Adrenal gland (tissue), 12 donors: ENCODE data around the gene ITPKB. TPM values are rescaled to one million over a fixed set of nuclear protein-coding genes. Genes with fewer than 3 reads are reported as not detected.

Experiments
- DNase-seq, 7 donors: peaks; one replicate each; pipeline ENCODE4 v3.0.0-alpha.2; 2019 to 2020
- H3K27ac ChIP-seq, 5 donors: fragments of 200-600 bp; sonication (generic) in 4 of 5; 1 replicate in 3 of 5; 2 replicates in 2 of 5; pipeline versions ENCODE4 v1.5.1 to v1.8.0; 2016 to 2020; ENCODE audit warnings: mild to moderate bottlenecking in 1 of 5
- H3K27me3 ChIP-seq: fragments of 200-600 bp; 2 replicates; pipeline ENCODE4 v1.8.0; 2021
- H3K36me3 ChIP-seq, 2 donors: fragments of 200-600 bp; replicated peaks in 1 of 2; 1 replicate in 1 of 2; 2 replicates in 1 of 2; pipeline versions ENCODE4 v1.5.1 to v1.8.0; 2018 to 2022
- H3K4me1 ChIP-seq, 2 donors: fragments of 200-600 bp; replicated peaks in 1 of 2; 1 replicate in 1 of 2; 2 replicates in 1 of 2; pipeline versions ENCODE4 v1.5.1 to v1.8.0; 2018 to 2021
- H3K4me3 ChIP-seq, 4 donors: fragments of 200-600 bp; sonication (generic) in 3 of 4; one replicate each; pipeline ENCODE4 v1.5.1; 2016 to 2018
- H3K9me3 ChIP-seq, 3 donors: fragments of 200-600 bp; sonication (generic) in 1 of 3; replicated peaks in 1 of 3; 1 replicate in 2 of 3; 2 replicates in 1 of 3; pipeline versions ENCODE4 v1.5.1 to v1.8.0; 2016 to 2021
- POLR2A ChIP-seq, 2 donors: fragments of 450-650 bp; IDR thresholded peaks; one replicate each; pipeline ENCODE4 v1.6.1; 2017; ENCODE audit warnings: antibody characterized with exemption in 2 of 2, mild to moderate bottlenecking in 2 of 2, moderate library complexity in 1 of 2
- WGBS, 4 donors: extraction: QIAGEN DNeasy Blood & Tissue Kit in 2 of 4; methylation state at CpG; one replicate each; pipeline versions ENCODE4 v1.1.5 to v1.1.7; 2013 to 2017; 5-methylcytosine and 5-hydroxymethylcytosine counted together
- intact Hi-C, 2 donors: fragments of 100-400 bp; cut with DNase I; formaldehyde crosslinking; loops; one replicate each; pipeline versions ENCODE4 v1.14.1 to v1.15.0; 2022 to 2023
- polyA plus RNA-seq, 3 donors: library from polyadenylated mRNA; stranded (reverse); fragments of 200-250 nt in 2 of 3; fragments of 350-450 nt in 1 of 3; fragmentation: Illumina TruSeq in 1 of 3; extraction: RNeasy Lipid Tissue Mini Kit (QIAGEN cat#74804) in 1 of 3; gene quantifications; one replicate each; pipeline ENCODE4 v1.2.3, GENCODE V29; 2013 to 2014
- total RNA-seq, 9 donors: library from RNA; depleted of rRNA in 4 of 9; stranded (reverse); fragments of >200 nt in 4 of 9; fragments of 120-200 nt in 1 of 9; fragmentation: NEBNext Ultra II Directional in 1 of 9; extraction: Animal tissue kit (Norgen Biotek cat#: 25700) in 1 of 9; gene quantifications; one replicate each; pipeline versions ENCODE4 v1.1.0 to v1.2.4, GENCODE V29; 2013 to 2023
- TF ChIP-seq, protein P1 (sequence below), 6 experiments: fragments of 450-650 bp in 4 of 6; fragments of 200-600 bp in 2 of 6; sonication (generic) in 1 of 6; IDR thresholded peaks; 1 replicate in 5 of 6; 2 replicates in 1 of 6; pipeline versions ENCODE4 v1.5.1 to v1.8.0; 2016 to 2021; ENCODE audit warnings: antibody characterized with exemption in 6 of 6, mild to moderate bottlenecking in 2 of 6, moderate library complexity in 1 of 6
- donor health status: healthy with polysubstance abuse.
- donor health status: Bipolar disorder and iron deficiency.
- donor health status: DM: yes; HTN: yes; CAD: no.
- donor health status: DM: no; HTN: no; CAD: no.
- donor health status: DM: no; HTN: no; CAD: no.
- donor health status: DM: yes; HTN: yes; CAD: no.

The ITPKB gene
- total and polyA plus RNA-seq, 12 donors, result 2.3 to 22.7 (median 13.0) TPM

DNA sequence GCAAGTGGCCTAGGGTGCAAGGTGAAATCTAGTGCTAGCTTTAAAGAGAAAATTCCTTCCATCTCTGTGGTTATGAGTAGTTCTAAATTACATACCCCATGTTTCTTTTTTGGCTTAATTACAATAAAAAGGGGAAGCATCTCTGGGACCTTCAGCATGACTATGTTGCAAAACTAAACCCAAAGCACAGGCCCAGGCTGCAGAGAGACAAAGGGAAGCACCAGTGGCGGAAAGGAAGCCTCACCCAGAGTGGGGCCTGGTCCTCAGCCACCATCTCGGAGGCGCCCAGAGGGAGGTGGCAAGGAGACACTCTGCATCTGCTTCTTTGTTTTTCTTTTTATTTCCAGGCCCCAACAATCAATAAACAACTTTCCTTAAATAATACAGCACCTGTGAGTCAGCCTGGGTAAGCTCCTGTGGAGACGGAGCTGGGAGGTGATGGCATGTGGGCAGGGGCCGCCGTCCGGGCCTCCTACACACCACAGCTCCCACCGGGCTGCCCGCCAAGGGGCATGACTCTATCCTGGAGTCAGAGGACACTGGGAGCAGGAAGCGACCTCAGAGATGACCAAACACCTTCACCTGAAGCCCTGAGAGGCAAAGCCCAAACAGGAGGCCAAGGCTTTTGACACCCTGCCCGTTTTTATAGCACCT, 21.7 kb downstream of the ITPKB start:
- intact Hi-C loops, result no loop called here
- Histone ChIP-seq H3K4me1 (peaks cover 0 to 4% of the 10 kb centered on the region in 2 donors), H3K27ac (peak overlapping the region in 2 of 5 donors; percentile 38 to 44), H3K4me3 (no peak overlapping the region), H3K36me3 (no peaks in the 10 kb centered on the region), H3K27me3 (no peaks in the 10 kb centered on the region), H3K9me3 (no peaks in the 10 kb centered on the region)
- DNase-seq, result peak in 2 of 7 donors; percentile 34 to 41
- TF ChIP-seq POLR2A (IDR thresholded peaks at IDR 0.05), result no peak
- TF ChIP-seq, protein P1, sequence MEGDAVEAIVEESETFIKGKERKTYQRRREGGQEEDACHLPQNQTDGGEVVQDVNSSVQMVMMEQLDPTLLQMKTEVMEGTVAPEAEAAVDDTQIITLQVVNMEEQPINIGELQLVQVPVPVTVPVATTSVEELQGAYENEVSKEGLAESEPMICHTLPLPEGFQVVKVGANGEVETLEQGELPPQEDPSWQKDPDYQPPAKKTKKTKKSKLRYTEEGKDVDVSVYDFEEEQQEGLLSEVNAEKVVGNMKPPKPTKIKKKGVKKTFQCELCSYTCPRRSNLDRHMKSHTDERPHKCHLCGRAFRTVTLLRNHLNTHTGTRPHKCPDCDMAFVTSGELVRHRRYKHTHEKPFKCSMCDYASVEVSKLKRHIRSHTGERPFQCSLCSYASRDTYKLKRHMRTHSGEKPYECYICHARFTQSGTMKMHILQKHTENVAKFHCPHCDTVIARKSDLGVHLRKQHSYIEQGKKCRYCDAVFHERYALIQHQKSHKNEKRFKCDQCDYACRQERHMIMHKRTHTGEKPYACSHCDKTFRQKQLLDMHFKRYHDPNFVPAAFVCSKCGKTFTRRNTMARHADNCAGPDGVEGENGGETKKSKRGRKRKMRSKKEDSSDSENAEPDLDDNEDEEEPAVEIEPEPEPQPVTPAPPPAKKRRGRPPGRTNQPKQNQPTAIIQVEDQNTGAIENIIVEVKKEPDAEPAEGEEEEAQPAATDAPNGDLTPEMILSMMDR (IDR thresholded peaks at IDR 0.05), result no peak
- WGBS, 4 donors, result 67 to 80% (median 71%) methylated on average over 10 to 11 of the region's 11 CpGs

DNA sequence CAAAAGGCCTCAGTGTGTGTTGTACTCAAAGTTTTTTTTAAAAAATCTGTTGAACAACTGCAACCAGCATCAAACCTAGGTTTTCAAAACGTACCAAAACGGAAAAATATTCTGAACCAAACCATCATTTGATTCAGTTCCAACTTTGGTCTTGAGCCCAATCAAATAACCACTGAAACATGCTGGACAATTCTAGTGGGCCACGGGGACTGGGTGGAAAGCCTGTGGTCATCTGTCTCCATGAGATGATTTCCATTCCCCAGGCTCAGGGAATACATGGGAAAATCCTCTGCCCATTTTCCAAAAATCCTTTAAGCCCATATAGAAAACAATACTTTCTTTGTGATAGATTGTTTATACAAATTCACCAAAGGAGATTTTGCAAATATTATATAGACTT, 22.5 kb downstream of the ITPKB start:
- H3K4me3 ChIP-seq, result no peak overlapping the region
- no peak for TF ChIP-seq POLR2A (IDR thresholded peaks at IDR 0.05)
- TF ChIP-seq, protein P1 (IDR thresholded peaks at IDR 0.05), result no peak
- no peak for DNase-seq
- intact Hi-C loops, result no loop called here
- no peaks in the 10 kb centered on the region for H3K36me3 ChIP-seq
- 84 to 91% (median 87%) methylated on average over 3 of the region's 3 CpGs for WGBS, 4 donors
- H3K27me3 ChIP-seq, result no peaks in the 10 kb centered on the region
- H3K4me1 ChIP-seq, result peaks cover 0 to 4% of the 10 kb centered on the region in 2 donors
- H3K9me3 ChIP-seq, result no peaks in the 10 kb centered on the region
- H3K27ac ChIP-seq, result no peak overlapping the region

DNA sequence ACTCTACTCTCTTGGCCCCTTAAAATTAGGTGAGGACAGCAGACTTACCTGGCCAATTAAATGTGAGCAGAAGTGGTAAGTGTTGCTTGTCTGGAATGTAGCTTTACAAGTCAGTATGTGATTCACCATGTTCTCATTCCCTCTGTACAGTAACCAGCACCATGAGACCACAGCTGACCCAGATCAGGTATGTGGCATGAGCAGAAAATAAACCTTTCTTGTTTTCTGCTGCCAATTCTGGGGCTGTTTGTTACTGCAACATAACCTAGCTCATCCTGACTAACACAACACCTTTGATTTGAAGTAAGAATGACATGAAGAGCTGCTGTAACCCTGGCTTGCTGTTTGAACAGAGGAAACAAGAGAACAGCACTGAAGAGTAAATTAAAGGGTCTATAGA, 24.9 kb downstream of the ITPKB start:
- Histone ChIP-seq H3K9me3 (no peaks in the 10 kb centered on the region), H3K4me3 (no peak overlapping the region), H3K27me3 (no peaks in the 10 kb centered on the region), H3K4me1 (peaks cover 0 to 9% of the 10 kb centered on the region in 2 donors), H3K36me3 (no peaks in the 10 kb centered on the region), H3K27ac (no peak overlapping the region)
- no peak for DNase-seq
- intact Hi-C loops, result no loop called here
- no peak for TF ChIP-seq POLR2A (IDR thresholded peaks at IDR 0.05)
- TF ChIP-seq, protein P1 (IDR thresholded peaks at IDR 0.05), result no peak

DNA sequence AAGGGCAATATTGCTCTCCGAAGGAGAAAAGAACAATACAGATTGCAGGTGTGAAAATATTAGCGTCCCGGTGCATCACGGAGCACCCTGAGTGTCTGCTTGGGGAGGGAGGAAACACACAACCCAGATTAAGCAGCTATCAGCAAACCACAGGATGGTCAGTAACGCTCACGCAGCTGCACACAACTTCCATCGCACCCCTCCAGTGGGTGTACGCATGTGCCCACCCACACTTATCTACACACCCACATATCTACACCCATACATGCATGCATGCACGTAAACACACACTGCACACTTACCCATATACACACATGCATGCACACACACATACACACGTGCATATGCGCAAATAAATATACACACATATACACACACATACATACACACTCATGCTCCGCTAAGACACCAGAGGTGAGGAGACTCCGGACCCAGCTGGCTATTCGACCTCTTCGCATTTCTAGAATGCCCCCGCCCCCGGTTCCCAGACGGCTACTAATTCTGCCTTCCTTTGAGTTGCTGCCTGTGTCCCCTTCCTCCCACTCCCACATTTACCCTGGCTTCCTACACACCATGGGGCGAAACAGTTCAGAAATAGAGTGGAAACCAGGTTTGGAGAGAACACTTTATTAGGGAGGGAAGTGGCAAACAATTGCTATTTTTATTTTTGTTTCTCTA, 26.2 kb downstream of the ITPKB start:
- intact Hi-C loops, result no loop called here
- Histone ChIP-seq H3K4me3 (no peak overlapping the region), H3K9me3 (no peaks in the 10 kb centered on the region), H3K4me1 (peaks cover 0 to 9% of the 10 kb centered on the region in 2 donors), H3K36me3 (no peaks in the 10 kb centered on the region), H3K27me3 (no peaks in the 10 kb centered on the region), H3K27ac (peak overlapping the region in 2 of 5 donors; percentile 6 to 32)
- no peak for DNase-seq
- 72 to 78% (median 75%) methylated on average over 17 to 19 of the region's 19 CpGs for WGBS, 4 donors
- TF ChIP-seq, protein P1 (IDR thresholded peaks at IDR 0.05), result no peak
- TF ChIP-seq POLR2A (IDR thresholded peaks at IDR 0.05), result no peak
